ENCODE data around the gene DMD.

DMD gene

GRCh38 chrX:32024072-32024471 is 1187.3 kb downstream of the DMD start:
- no peak for TF ChIP-seq CTCF (IDR thresholded peaks at IDR 0.05; ENCODE audit: low read depth, low read length)
- no peak overlapping the region for H3K4me3 ChIP-seq (ENCODE audit: low read depth, low read length)

- H3K4me3 ChIP-seq (ENCODE audit: low read depth, low read length), result no peak overlapping the region
- no peak for TF ChIP-seq CTCF (IDR thresholded peaks at IDR 0.05; ENCODE audit: low read depth, low read length)
Measured at GRCh38 chrX:32016195-32016594, 1195.2 kb downstream of the DMD start.

GRCh38 chrX:32010948-32011347 is 1200.4 kb downstream of the DMD start:
- TF ChIP-seq CTCF (IDR thresholded peaks at IDR 0.05; ENCODE audit: low read depth, low read length), result no peak
- no peak overlapping the region for H3K4me3 ChIP-seq (ENCODE audit: low read depth, low read length)

- H3K4me3 ChIP-seq (ENCODE audit: low read depth, low read length), result no peak overlapping the region
- TF ChIP-seq CTCF (IDR thresholded peaks at IDR 0.05; ENCODE audit: low read depth, low read length), result no peak
Measured at GRCh38 chrX:32010212-32010611, 1201.1 kb downstream of the DMD start.

- no peak overlapping the region for H3K4me3 ChIP-seq (ENCODE audit: low read depth, low read length)
- no peak for TF ChIP-seq CTCF (IDR thresholded peaks at IDR 0.05; ENCODE audit: low read depth, low read length)
Measured at GRCh38 chrX:31993637-31994036, 1217.7 kb downstream of the DMD start.

- no peak overlapping the region for H3K4me3 ChIP-seq (ENCODE audit: low read depth, low read length)
- no peak for TF ChIP-seq CTCF (IDR thresholded peaks at IDR 0.05; ENCODE audit: low read depth, low read length)
Measured at GRCh38 chrX:31988975-31989374, 1222.4 kb downstream of the DMD start.

GRCh38 chrX:31981546-31982062 is 1229.7 kb downstream of the DMD start:
- TF ChIP-seq CTCF (IDR thresholded peaks at IDR 0.05; ENCODE audit: low read depth, low read length), result no peak
- no peak overlapping the region for H3K4me3 ChIP-seq (ENCODE audit: low read depth, low read length)

Data from WI38 (cell line).